NCI-H2196 treated with DMSO at 0.1 percent for 48 hours (cell line): ENCODE measurements around the gene GCDH.
A peak's percentile ranks its signal among the peaks of the same experiment; 100 is the strongest.

Source experiments
- DNase-seq: peaks from one replicate; lab custom pipeline; 2025; ENCODE audit not compliant: unreplicated experiment; lab: John Stamatoyannopoulos, UW

GCDH gene

GRCh38 chr19:12938779-12939601, 48.0 kb downstream of the GCDH start:
- DNase-seq: no peak

GRCh38 chr19:12939975-12940423, 49.0 kb downstream of the GCDH start:
- no peak for DNase-seq

- DNase-seq: no peak
These were observed 49.9 kb downstream of the GCDH start for GRCh38 chr19:12940897-12941296.

GRCh38 chr19:12943437-12944044, 52.6 kb downstream of the GCDH start:
- DNase-seq: no peak

- no peak for DNase-seq
These were observed 53.2 kb downstream of the GCDH start for GRCh38 chr19:12944104-12944674.

GRCh38 chr19:12945479-12946091, 54.6 kb downstream of the GCDH start, which contains the start of gene RAD23A:
TSS of gene RAD23A (plus strand) at chr19:12945862. CDS start at chr19:12945949, 87 bp downstream.
- DNase-seq: peak; percentile 92

GRCh38 chr19:12946092-12946721, 55.2 kb downstream of the GCDH start:
- DNase-seq: peak; percentile 42

GRCh38 chr19:12946731-12947496, 56.0 kb downstream of the GCDH start:
- DNase-seq: no peak

- DNase-seq: no peak
These were observed 57.0 kb downstream of the GCDH start for GRCh38 chr19:12947702-12948611.

GRCh38 chr19:12948612-12949362, 57.8 kb downstream of the GCDH start:
- DNase-seq: no peak
